GM21526 (cell line): Measurements from ENCODE around the gene DENND1A.
A peak's percentile ranks its signal among the peaks of the same experiment; 100 is the strongest.
"Not testable (repeated sequence)": the region's sequence is repeated elsewhere in the genome, so short reads cannot be mapped to it uniquely, and the experiment has no call there.

ENCODE experiments used
- ATAC-seq: cut with Tn5 transposase; IDR thresholded peaks from one replicate; pipeline ENCODE4 v1.9.1; 2021; ENCODE audit warnings: moderate library complexity; ENCODE audit not compliant: unreplicated experiment, low FRiP score

DENND1A gene

GRCh38 chr9:123929870-123930831 is at the start of gene DENND1A:
Gene DENND1A, minus strand, starts transcription at chr9:123930126. Its CDS starts 221 bp downstream, at chr9:123929905.
- peak; percentile 62 for ATAC-seq

GRCh38 chr9:123978981-123979380 is 49.1 kb upstream of the DENND1A start:
- no peak for ATAC-seq

- ATAC-seq, result not testable (repeated sequence)
These were observed 46.7 kb upstream of the DENND1A start for GRCh38 chr9:123976579-123976978.

DNA sequence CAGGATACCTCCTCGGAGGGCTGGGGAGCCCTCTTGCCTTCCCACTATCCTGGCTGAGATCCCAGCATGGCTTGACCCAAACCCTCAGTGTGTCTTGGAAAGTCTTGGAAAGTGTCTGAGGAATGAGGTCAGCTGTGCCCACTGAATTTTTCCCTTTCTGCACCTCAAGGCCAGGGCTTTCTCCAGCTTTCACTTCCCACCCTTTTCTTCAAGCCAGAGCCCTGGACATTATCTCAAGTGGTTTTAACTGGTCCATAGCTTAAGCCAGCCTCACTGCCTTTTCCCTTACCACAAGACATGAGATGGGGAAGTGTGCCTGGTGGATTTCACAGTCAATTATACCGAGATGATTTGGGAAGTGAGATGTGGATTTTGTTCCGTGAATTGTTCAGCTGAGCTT is 45.9 kb upstream of the DENND1A start:
- no peak for ATAC-seq

DNA sequence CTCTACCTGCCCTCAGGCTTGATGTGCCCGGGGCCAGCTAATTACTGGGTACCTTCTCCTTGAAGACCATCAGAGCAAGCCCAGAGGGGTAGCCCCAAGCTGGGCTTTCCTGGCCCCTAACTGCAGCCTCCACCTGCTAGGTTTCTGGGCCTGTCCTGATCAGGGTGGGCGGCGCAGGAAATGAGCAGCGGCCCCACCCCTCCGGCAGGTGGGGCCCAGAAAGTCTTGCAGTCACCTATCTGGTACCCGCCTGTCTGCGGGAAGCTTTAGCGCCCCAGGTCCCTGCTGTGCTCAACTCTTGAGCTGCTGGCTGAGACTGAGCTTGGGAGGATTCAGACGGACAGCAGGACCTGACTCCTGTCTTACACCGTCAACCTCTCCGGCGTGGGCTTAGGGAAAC is 44.5 kb upstream of the DENND1A start:
- ATAC-seq, result no peak

- no peak for ATAC-seq
These were observed 43.8 kb upstream of the DENND1A start for GRCh38 chr9:123973590-123974223.

DNA sequence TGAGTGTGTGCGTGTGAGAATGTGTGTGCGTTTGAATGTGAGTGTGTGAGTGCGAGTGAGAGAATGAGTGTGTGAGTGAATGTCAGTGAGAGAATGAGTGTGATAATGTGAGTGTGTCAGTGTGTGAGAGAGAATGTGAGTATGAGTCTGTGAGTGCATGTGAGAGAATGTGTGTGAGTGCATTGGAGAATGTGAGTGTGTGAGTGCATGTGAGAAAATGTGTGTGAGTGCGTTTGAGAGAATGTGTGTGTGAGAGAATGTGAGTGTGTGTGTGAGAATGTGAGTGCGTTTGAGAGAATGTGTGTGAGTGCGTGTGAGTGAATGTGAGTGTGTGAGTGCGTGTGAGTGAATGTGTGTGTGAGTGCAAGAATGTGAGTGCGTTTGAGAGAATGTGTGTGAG is 42.7 kb upstream of the DENND1A start:
- no peak for ATAC-seq

GRCh38 chr9:123967323-123967722 is 37.4 kb upstream of the DENND1A start:
- ATAC-seq, result no peak

GRCh38 chr9:123965801-123966686 is 36.1 kb upstream of the DENND1A start:
- no peak for ATAC-seq

- ATAC-seq, result no peak
These were observed 34.8 kb upstream of the DENND1A start for GRCh38 chr9:123964761-123965160.

- ATAC-seq, result no peak
These were observed 31.0 kb upstream of the DENND1A start for GRCh38 chr9:123960965-123961364.

DNA sequence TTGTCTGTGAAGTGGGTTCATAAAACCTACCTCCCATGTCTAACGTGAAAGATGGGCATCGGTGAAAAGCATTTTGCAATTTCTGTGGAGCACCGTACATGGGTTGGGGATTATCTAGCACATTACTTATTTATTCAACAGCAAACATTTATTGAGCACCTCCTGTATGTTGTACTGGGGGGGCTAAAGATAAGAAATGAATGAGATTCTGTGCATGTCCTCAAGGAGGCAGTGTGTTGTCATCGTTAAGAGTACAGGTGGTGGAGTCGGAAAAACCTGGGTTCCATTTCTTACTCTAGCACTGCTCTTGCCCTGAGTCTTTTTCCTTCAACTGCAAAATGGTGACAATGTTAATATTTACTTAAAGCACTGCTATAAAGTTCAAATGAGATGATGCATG is 30.4 kb upstream of the DENND1A start:
- no peak for ATAC-seq

GRCh38 chr9:123959787-123960186 is 29.9 kb upstream of the DENND1A start:
- ATAC-seq, result no peak

DNA sequence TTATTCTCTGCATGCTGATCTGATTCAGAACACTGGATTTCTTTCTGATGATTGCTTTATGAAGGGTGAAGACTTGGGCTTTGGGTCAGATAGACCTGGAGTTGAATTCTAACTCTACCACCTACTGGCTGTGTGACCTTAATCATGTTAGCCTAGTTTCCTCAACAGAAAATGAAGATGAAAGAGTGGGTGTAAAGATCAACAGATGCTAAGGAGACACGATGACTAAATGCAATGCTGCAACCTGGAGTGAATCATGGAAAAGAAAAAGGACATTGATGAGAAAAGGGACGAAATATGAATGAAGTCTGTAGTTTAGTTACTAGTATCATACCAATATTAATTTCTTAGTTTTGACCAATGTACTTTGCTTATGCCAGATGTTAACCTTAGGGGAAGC is 27.8 kb upstream of the DENND1A start:
- no peak for ATAC-seq

GRCh38 chr9:123957168-123957721 is 27.3 kb upstream of the DENND1A start:
- ATAC-seq, result no peak

DNA sequence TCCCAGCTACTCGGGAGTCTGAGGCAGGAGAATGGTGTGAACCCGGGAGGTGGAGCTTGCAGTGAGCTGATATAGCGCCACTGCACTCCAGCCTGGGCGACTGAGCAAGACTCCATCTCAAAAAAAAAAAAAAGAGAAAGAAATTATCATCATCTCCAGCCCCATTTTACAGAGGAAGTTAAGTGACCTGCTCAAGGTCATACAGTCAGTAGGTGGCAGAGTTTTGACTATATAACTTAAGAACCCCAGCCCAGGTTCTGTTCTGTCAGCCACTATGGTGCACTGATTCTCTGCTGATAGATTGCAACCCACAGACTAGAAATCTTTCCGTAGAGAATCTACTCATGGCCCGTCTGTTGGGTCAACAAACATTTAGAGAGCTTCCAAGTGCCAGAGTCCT is 25.7 kb upstream of the DENND1A start:
- no peak for ATAC-seq

GRCh38 chr9:123954518-123955280 is 24.8 kb upstream of the DENND1A start:
- no peak for ATAC-seq

- no peak for ATAC-seq
These were observed 22.9 kb upstream of the DENND1A start for GRCh38 chr9:123952641-123953495.

GRCh38 chr9:123948286-123948685 is 18.4 kb upstream of the DENND1A start:
- no peak for ATAC-seq
